EH (cell line): ENCODE results near the gene ALPL.
"Not testable (repeated sequence)": the region's sequence is repeated elsewhere in the genome, so short reads cannot be mapped to it uniquely, and the experiment has no call there.

Source experiments
- DNase-seq: peaks from one replicate; pipeline ENCODE4 v3.0.0-alpha.2; 2015; ENCODE audit warnings: low read depth

The ALPL gene

DNA sequence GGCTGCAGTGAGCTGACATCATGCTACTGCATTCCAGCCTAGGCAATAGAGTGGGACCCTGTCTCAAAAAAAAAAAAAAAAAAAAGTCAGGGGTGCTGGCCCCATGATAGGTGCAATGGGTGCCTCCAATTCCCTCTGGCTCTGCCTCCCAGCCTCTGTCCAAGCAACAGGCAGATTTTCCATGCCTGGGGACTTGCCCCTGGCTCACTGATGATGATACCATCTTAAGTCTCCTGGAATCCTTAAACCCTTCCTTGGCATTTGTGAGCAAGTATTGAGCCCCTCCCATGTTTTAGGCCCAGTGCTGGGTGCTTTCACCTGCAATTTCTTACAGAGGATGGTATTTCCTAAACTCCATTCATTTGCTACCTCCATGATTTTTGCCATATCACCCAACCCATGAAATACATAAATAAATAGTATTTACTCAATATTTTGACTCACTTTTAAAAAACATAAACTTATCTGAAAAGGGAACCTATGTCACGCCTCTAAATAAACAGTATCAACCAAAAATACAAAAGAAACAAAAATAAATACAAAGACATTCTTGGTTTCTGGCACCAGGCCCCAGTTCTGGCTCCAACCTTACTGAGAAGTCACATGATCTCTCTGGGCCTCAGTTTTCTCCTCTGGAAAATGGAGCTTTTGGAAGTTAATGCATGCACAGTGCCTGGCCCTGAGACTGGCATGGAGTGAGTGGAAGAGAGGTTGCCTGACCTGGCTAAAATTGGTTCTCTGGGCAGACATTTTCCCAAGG, 1.5 kb upstream of the ALPL start:
- DNase-seq: no peak

DNA sequence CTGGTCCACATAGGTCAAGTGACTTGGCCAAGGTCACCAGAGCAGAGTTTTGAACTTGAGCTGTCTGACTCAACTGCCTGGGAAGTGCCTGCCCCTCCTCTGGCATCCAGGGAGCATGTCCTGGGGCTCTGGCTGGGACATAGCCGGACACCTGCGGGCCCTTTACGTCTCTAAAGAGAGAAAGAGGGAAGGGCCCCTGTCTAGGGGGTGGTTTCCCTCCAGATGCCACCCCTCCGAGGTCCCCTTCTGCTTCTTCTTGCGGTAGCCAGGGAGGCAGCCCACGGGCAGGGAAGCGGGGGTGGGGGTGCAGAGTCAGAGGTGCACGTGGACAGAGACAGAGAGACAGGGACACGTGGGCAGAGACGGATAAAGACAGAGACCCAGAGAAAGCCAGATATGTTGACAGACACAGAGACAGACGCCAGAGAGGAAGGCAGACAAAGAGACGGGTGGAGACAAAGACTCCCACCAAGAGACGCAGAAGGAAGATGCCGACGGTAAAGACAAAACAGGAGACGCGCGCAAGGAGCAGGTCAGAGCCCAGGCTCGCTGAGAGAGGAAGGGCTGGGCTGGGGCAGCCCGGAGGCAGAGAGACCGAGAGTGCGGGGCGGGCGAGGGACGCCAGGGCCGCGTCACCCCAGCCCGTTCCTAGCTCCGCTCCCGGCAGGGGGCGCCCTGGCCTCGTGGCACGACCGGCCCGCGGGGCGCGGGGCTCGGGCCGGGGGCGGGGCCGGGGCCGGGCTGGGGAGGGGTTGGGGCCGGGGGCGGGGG, 458 bp upstream of the ALPL start:
- DNase-seq: peak; percentile 59

DNA sequence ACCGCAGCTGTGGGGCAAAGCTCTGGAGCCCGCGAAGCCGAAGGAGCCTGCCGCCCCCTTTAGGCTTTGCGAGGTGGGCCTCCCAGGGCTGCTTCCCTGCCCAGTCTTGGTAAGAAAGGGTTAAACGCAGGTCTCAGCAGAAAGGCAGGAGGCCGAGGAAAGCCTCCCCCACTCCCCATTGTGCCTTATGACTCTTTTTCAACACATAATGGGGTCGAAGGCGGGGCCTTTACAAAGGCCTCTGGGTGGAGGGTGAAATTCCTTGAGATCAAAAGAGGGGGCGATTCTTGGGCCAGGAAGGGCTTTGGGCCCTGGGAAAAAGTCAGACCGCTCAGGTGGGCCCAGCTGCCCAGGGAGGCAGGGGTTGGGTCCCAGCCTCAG, 880 bp downstream of the ALPL start:
- DNase-seq: no peak

DNA sequence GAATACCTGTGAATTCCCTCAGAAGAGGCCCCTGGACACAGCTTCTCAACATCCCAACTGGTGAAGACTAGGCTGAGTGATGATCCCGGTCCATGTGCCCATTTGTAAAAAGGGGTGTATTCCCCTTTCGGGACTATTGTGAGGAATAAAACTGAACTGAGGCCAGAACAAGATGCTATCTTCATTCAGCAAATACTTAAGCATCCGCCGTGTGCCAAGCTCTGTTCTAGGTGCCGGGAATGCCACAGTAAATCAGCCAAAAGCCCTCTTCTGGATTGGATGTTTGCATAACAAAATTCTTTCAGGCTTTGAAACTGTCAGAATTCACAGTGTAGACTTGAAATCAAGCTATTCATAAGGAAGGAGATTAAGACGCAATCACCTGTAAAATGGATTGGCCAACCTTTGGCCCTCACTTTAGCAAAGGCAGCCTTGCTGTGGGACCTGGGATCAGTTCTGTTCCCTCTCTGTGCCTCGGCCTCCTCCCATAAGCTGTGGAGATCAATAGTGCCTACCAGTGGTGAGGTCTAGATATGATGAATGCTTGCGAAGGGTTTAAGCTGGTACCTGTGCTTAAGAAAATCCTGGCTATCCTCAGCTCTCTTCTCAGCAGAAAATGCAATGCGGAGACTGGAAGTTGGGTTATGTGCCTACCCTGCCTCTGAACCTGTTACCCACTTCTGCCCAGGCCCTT, 1.8 kb downstream of the ALPL start:
- no peak for DNase-seq

DNA sequence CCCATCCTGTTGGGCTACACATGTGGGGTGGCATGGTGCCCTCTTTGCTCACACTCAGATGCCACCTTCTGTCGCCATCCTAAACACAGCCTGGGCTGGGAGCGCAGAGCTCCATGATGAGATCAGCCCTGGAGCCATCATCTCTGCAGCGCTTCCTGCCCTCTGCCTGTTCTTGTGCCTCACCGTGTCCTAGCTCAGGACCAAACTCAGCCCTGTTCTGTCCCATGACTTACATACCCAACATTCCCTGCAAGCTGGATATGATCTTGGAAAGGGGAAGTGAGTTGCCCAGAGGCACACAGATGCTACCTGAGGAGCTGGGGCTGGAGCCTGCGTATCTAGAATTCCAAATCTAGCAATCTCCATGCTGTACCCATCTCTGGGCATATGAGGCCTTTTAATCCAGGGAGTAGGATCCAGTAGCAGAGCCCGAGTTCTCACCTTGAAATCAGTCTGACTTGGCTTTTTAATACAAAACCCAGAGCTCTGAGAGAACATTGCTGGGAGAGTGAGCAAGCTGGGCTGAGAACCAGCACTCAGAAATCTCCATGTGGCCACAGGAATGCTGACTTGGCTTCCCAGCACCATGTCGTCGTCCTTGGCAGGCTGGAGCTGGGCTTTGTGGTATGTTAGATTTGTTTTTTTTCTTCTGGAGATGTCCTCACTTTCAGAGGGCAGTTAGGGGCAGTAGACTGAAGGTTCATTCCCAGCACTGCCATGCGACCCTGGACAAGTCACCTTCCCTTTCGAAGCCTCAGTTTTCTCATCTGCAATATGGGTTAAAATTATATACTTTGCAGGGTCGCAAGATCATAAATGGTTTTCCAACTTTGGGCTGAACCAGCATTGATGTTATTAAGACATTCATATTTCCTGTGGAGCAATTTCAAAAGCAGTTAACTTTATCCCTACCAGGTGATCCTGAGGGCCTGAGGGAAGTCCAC, 2.6 kb downstream of the ALPL start:
- DNase-seq: peak; percentile 98

DNA sequence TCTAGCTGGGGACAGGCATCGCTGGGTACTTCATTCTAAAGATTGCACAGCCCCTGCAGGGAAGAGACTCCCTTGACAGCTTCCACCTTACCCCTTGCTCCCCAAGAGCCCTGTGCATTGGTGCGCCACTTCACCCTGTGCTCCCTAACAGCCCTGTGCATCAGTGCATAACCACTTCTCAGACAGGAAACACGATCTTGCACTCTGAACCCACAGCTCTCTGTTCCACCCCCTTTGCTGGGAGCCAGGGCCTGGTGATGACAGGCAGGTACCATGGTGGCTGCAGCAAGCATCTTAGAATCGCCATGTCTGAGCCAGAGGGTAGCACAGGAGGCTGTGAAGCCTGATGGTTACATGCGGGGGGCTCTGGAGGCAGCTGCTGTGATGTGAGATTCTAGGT, 5.0 kb downstream of the ALPL start:
- no peak for DNase-seq

DNA sequence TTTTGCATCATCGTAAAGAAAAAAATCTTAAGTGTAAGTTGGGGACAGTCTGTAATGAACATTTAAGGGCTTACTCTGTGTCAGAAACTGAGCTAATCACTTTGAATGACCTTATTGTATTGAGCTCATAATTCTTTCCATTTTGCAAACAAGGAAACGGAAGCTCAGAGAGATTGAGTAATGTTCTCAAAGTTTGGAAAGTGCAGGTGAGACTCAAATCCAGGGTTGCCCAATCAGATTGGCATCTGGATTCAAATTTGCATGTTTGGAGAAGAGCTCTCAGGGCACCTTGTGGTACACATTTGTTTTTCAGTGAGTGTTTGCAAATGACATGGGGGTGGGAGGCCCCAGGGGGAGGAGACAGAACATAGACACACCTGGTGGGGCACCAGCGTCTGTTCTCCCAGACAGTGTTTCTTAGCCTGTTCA, 8.0 kb downstream of the ALPL start:
- no peak for DNase-seq

DNA sequence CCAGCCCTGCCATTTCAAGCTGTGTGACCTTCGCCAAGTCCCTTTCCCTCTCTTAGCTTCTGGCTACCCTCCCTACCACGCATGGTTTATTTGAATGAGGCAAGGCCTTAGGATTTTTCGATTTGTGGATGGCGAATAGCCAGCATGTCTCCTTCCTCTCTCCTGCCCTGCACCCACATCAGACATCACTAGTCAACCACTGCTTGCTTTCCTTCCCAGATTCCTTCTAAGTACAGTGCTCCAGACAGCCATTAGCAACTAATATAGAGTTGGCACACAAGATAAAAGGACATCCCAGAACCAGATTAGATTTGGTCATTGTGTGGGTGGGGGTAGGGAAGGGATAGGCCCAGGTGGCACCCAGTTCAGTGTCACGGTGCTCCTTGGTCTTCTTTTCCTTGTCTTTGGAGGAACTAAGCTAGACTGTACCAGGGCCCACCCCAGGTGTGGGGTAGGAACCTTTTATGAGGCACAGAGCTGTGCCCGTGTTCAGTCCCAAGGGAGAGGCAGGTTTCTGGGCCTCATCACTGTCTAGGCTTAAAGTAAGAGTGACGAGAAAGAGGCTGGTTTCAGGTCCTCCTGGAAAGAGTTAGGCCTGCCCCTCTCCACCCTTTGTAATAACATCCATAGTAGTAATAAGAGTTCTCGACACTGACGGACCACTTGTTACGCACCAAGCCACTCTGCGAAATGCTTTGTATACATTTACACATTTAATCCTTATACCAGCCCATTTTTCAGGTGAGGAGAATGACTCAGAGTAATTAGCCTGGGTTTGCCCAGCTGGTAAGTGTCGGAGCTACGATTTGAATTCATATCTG, 8.6 kb downstream of the ALPL start:
- DNase-seq: no peak

DNA sequence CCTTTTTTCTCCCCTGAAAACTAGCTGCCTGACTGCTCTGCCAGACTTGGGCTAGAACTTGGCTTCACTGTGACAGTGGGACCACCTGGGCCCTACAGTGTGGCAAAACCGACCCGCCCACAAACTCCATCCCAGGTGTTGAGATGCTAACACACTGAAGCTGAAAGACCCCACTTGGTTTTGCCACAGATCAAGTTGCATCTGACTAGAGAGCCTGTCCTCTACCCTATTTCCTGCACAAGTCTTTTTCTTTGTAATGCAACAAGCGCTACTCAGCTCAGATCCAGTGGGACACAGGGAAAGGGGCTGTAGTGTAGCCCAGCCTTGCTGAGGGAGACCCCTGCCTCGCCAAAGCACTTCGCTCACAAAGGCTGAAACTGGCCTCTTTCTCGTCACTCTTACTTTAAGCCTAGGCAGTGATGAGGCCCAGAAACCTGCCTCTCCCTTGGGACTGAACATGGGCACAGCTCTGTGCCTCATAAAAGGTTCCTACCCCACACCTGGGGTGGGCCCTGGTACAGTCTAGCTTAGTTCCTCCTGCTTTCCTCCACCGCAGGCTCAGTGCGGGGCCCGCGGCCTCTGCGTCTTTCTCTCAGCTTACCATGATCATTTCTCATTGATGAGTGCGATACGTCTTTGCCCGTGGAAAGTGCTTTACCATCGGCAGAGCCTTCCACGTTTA, 9.7 kb downstream of the ALPL start:
- no peak for DNase-seq

DNA sequence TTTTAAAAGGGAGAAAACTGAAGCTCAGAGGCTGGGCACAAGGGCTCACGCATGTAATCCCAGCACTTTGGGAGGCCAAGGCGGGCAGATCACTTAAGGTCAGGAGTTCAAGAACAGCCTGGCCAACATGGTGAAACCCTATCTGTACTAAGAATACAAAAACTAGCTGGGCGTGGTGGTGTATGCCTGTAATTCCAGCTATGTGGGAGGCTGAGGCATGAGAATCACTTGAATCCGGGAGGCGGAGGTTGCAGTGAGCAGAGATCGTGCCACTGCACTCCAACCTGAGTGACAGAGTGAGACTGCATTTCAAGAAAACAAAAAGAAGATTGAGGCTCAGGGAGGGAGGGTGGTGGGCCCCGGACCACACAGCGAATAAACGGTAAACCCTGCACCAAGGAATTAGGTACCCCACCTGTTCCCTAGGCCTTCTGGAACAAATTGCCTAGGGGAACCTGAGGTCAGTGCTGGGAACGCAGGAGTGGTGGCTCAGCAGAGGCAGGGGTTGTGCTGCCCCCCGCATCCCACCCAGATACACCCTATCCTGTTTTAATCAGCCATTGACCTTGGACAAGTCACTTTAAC, 10.4 kb downstream of the ALPL start:
- DNase-seq: not testable (repeated sequence)

DNA sequence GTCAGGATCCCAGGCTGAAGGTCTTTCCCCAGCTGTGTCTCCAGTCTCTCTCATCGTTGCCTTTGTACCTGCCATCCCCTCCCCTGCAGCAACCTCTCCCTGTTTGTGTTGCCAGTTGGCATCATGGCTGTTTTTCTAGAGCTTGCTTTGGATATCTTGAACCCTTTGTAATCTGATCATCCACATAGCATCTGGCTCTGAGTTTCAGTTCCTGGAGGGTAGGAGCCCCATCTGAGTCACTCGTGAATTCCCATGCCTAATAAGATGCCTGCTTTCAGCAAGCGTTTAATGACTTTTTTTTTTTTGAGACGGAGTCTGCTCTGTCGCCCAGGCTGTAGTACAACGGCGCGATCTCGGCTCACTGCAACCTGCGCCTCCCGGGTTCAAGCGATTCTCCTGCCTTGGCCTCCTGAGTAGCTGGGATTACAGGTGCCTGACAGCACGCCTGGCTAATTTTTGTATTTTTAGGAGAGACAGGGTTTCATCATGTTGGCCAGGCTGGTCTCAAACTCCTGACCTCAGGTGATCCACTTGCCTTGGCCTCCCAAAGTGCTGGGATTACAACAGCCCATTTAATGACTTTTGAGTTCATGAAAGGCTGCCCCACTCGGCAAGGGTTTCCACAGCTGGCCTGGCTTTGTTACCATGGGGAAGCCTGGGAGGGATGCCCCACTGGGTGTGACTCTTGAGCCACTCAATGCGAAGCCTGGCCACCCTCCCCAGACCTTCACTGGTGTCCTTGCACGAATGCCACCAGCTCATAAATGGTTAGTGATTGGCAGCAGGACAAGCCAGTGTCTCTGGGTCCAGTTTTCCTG, 11.9 kb downstream of the ALPL start:
- peak; percentile 72 for DNase-seq

DNA sequence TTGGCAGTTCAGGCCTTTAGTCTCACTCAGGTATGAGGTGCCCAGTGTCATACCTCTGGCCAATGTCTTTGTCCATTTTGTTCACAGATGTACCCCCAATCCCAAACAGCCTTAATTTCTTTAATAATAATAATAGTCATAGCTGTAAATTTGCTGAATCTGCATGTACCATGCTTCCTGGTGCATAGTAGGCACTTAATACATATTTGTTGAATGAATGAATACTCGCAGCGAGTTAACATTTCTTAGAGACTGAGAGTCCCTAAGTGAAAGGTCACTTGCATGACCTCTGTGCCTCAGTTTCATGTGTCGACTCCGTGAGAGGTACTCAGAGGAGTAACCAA, 12.5 kb downstream of the ALPL start:
- no peak for DNase-seq

DNA sequence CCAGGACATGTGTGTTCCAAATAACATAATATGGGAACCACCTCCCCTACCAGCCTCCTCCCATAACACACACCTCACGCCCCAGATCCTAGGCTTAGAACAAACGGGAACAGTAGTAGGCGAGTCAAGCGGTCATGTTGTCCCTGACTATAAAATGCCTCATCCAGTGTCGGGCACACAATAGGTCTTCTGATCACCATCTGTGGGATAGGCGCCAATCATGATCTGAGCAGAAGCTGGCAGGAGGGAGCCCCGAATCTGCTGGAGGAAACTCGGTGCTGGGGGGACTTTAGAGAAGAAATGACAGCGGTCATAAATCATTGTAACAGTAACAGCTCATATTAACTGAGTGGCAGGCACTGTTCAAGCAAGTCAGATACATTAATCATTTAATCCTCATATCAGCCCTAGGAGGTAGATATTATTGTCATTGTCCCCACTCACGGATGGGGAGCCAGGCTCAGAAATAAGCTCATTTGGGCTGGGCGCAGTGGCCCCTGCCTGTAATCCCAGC, 13.4 kb downstream of the ALPL start:
- DNase-seq: no peak

DNA sequence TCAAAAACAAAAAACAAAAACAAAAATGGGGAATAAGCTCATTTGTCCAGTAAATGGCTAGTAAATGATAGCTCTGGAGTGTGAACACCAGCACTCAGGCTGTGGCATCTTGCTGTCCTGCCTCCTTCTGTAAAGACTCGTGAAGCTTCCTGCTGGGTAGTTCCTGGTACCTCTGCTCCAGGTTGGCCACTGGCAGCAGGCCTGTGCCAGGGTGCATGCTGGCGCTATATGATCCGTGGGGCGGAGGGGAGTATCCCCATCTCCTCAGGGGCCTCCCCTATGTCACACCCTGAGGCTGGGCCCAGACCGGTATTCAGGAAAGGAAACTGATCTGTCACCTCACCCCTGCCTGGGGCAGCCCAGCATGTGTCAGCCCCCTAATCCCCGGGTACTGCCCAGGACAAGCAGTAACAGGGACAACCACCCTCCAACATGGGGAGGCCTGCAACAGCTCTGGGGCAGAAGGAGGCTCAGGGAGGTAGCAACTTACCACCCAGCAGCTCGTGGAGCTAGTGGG, 14.1 kb downstream of the ALPL start:
- no peak for DNase-seq

DNA sequence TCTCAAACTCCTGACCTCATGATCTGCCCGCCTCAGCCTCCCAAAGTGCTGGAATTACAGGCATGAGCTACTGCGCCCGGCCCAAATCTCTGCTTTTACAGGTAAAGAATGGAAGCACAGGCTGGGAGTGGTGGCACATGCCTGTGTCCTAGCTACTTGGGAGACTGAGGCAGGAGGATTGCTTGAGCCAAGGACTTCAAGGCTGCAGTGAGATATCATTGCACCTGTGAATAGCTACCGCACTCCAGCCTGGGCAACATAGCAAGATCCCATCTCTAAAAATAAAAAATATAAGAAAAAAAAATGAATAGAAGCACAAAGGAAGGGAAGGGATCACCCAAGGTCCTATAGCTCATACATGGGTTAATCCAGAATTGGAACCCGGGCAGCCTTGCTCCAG, 15.0 kb downstream of the ALPL start:
- DNase-seq: no peak

DNA sequence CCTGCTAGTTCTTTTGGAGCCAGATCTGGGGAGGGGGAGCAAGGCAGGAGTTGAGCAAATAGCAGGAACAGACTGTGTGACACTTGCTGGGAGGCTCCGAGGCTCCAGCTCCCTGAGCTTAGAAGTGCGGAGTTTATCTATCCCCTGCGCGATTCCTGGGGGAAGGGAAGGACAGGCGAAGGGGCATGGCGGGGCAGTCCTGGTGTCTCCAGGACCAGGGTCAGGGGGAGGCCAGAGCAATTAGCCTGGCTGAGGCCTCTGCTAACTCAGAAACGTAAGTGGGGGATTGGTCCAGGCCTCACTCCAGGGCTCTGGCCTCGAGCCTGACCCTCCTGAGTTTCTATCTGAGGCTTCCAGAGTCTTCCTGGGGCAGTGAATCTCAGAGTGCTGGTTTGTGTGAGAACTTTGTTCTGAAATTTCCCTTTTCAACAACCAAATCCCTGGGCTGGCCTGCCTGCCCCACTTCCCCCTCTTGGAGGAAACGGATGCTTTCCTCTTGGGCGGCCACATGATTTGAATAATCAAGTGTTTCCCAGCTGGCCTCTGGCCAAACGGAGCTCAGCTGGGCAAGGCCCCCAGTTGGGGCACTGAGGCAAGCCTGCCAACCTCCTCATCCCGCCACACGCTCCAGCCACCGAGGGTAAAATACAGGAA, 15.6 kb downstream of the ALPL start:
- no peak for DNase-seq

DNA sequence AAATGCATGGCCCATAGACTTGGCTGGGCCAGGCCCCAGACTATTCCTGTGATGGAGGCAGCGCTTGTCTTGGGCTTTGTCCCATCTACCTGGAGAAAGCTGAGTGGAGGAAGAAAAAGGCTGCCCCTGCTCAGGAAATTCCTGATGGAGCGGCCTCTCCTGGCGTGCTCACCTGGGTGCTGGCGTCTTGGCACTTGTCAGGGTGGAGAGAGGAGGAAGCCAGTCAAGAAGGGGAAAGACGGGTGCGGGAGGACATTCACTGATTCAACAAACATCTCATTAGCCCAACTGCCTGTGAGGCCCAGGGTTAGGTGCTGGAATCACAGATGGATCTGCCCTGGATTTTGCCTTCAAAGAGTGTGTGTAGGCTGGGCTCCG, 16.1 kb downstream of the ALPL start:
- DNase-seq: no peak

DNA sequence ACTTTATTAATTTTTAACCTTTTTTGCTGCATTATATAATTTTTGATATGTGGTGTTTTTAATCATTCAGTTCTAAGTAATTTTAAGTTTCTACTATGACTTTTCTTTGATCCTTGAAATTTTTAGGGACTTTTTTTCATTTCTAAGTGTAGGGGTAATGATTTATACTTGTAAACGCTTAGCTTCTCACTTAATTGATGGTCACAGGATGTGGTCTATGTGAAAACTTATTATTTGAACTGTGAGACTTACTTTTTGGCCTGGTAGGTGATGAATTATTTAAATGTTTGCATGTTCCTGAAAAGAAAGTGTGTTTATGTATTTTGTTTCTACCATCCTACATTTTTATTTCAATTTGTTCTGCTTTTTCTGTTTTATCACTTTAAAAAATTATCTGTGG, 17.2 kb downstream of the ALPL start:
- no peak for DNase-seq
